HG03460 (cell line): ENCODE data around the gene HDAC7.

Experiments used
- ATAC-seq: cut with Tn5 transposase; IDR thresholded peaks from one replicate; pipeline ENCODE4 v1.9.1; 2021; ENCODE audit not compliant: unreplicated experiment

HDAC7 gene

GRCh38 chr12:47833591-47834012 lies 13.9 kb upstream of the HDAC7 start:
- no peak for ATAC-seq

GRCh38 chr12:47832263-47832933 lies 12.7 kb upstream of the HDAC7 start:
- ATAC-seq: no peak

GRCh38 chr12:47829584-47829983 lies 9.9 kb upstream of the HDAC7 start:
- no peak for ATAC-seq

GRCh38 chr12:47828976-47829482 lies 9.3 kb upstream of the HDAC7 start:
- no peak for ATAC-seq

- no peak for ATAC-seq
These were observed 8.6 kb upstream of the HDAC7 start for GRCh38 chr12:47828008-47828975.

- no peak for ATAC-seq
These were observed 5.5 kb upstream of the HDAC7 start for GRCh38 chr12:47825173-47825639.

- ATAC-seq: no peak
These were observed 4.9 kb upstream of the HDAC7 start for GRCh38 chr12:47824635-47825034.

GRCh38 chr12:47824198-47824597 lies 4.5 kb upstream of the HDAC7 start:
- no peak for ATAC-seq

GRCh38 chr12:47823422-47824086 lies 3.9 kb upstream of the HDAC7 start:
- ATAC-seq: no peak

GRCh38 chr12:47822863-47823262 lies 3.2 kb upstream of the HDAC7 start:
- no peak for ATAC-seq

GRCh38 chr12:47822401-47822800 lies 2.7 kb upstream of the HDAC7 start:
- ATAC-seq: no peak

- ATAC-seq: no peak
These were observed 1.6 kb upstream of the HDAC7 start for GRCh38 chr12:47821346-47821706.

- ATAC-seq: no peak
These were observed 1.1 kb upstream of the HDAC7 start for GRCh38 chr12:47820631-47821345.

GRCh38 chr12:47819138-47819895 lies 386 bp downstream of the HDAC7 start:
- ATAC-seq: no peak

GRCh38 chr12:47818467-47819137 lies 1.1 kb downstream of the HDAC7 start:
- no peak for ATAC-seq

- ATAC-seq: no peak
These were observed 1.7 kb downstream of the HDAC7 start for GRCh38 chr12:47818007-47818376.

- ATAC-seq: no peak
These were observed 2.3 kb downstream of the HDAC7 start for GRCh38 chr12:47817272-47818006.

- no peak for ATAC-seq
These were observed 3.1 kb downstream of the HDAC7 start for GRCh38 chr12:47816403-47817271.
